GM19328 (cell line): Measurements from ENCODE around the gene ACMSD.
"Not testable (repeated sequence)": the region's sequence is repeated elsewhere in the genome, so short reads cannot be mapped to it uniquely, and the experiment has no call there.

Source experiments
- ATAC-seq: cut with Tn5 transposase; IDR thresholded peaks from one replicate; pipeline ENCODE4 v1.9.1; 2021; ENCODE audit warnings: mild to moderate bottlenecking, moderate library complexity; ENCODE audit not compliant: unreplicated experiment

ACMSD gene

DNA sequence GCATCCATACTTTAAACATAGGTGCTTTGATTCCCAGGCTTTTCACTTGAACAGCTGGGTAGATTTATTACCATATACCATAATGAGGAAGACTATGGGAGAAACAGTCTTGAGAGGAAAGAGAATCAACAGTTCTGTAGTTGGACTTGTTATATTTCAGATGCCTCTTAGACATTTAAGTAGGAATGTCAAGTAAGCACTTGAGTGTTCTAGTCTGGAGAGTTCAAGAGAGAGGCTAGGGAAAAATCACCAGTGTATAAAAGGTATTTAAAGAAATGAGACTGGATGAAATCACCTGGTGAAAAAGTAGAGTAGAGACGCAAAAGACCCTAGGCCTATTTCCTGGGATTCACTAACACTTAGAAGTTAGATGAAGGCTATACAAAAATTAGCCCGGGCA lies 66.8 kb downstream of the ACMSD start:
- ATAC-seq = no peak

DNA sequence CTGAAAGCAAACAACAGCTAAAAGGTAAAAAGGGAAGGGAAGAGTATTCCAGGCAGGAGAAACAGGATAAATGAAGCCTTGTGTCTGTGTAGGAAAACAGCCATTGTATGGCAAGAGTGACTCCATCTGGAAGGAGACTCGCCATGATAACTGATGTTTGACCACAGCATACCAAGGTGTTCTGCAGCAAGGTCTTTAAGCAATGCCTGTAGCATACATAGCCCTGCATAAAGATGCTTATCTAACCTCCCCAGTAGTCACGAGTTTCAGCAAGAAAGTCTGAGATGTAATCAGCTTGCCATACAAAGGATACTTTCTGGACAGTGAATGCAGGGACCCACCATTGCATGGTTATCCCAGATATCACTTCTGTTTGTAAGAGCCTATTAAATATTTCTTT lies 68.3 kb downstream of the ACMSD start:
- no peak for ATAC-seq

DNA sequence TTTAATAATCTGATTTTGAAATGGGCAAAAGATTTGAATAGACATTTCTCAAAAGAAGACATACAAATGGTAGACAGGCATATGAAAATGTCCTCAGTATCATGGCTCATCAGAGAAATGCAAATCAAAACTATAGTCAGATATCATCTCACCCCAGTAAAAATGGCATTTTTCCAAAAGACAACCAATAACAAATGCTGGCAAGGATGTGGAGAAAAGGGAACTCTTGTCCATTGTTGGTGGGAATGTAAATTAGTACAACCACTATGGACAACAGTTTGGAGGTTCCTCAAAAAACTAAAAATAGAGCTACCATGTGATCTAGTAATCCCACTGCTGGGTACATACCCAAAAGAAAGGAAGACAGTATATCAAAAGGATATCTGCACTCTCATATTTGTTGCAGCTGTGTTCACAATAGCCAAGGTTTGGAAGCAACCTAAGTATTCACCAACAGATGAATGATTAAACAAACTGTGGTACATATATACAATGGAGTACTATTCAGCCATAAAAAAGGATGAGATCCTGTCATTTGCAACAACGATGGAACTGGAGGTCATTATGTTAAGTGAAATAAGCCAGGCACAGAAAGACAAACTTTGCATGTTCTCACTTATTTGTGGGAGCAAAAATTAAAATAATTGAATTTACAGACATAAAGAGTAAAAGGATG lies 69.2 kb downstream of the ACMSD start:
- ATAC-seq = not testable (repeated sequence)

DNA sequence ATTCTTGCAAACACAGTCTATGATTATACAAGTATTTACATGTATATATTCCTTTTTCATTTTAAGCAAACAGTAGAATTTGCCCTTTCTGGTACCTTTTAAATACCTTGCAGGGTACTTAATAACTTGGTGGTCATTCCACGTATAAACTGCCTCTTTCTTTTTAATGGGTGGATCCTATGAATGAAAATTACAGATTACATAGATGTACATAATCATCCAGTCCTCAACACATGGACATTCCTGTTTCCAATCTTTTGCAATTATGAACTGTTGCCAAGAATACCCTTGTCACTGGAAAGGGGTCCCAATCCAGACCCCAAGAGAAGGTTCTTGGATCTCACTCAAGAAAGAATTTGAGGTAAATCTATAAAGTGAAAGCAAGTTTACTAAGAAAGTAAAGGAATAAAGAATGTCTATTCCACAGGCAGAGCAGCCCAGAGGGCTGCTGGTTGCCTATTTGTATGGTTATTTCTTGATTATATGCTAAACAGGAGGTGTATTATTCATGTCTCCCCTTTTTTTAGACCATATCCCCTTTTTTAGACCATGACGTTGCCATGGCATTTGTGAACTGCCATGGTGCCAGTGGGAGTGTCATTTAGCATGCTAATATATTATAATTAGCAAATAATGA lies 72.5 kb downstream of the ACMSD start:
- ATAC-seq = no peak

DNA sequence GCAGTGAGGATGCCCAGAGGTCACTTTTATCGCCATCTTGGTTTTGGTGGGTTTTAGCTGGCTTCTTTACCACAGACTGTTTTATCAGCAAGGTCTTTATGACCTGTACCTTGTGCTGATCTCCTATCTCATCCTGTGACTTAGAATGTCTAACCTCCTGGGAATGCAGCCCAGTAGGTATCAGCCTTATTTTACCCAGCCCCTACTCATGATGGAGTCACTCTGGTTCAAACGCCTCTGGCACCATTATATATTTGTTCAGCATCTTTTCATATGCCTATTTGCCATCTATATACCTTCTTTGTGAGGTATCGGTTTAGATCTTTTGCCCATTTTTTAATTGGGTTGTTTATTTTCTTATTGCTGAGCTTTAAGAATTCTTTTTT lies 73.0 kb downstream of the ACMSD start:
- ATAC-seq = no peak

DNA sequence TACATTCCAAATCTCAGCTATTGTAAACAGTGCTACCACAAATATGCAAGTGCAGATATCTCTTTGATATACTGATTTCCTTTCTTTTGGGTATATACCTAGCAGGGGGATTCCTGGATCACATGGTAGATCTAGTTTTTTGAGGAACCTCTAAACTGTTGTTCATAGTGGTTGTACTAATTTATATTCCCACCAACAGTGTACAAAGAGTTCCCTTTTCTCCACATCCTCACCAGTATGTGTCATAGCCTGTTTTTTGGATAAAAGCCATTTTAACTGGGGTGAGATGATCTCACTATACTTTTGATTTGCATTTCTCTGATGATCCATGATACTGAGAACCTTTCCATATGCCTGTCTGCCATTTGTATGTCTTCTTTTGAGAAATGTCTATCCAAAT lies 73.9 kb downstream of the ACMSD start:
- no peak for ATAC-seq

DNA sequence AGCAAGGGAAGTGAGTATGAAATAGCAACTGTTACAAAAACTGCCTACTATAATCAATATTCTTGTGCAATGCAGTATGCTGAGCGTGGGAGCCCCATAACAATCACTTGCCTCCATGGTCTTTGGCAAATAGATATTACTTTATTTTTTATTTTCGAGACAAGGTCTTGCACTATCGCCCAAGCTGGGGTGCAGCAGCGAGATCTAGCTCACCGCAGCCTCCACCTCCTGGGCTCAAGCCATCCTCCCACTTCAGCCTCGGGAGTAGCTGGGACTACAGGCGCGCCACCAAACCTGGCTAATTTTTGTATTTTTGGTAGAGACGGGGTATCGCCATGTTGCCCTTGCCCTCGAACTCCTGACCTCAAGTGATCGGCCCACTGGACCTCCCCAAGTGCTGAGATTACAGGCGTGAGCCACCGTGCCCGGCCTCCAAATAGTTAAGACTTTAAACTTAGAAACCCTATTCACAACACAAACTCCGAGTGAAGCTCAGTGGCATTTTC lies 79.0 kb downstream of the ACMSD start:
- no peak for ATAC-seq

DNA sequence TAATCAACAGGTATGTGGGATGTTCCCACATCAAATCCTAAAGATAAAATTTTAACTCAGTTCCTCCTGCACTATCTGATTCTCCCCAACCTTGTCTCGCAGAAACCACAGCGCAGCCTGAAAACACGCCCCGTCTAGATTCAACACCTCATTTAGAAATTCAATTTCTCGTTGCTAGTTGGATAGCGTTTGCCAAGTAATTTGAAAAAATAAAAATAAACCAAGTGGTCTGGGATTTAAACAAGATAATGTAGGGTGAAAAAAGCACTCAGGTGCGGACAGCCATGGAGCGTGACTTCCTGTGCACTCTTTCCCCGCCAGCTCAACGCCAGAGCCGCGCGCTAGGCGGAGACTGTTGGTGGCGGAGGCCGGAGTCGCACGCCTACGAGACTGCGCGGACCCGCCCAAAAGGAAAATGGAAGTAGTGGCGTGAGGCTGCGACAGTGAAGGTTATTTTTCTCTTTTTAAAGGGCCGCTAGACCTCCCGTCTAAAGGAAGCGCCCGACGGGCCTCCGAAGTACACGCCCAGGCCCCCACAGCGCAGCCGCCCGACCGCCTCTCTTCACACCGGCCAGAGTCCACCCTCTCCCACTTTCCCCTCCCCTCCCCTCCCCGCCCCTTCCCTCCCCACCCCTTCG lies 79.6 kb downstream of the ACMSD start:
- ATAC-seq = peak; percentile 67

DNA sequence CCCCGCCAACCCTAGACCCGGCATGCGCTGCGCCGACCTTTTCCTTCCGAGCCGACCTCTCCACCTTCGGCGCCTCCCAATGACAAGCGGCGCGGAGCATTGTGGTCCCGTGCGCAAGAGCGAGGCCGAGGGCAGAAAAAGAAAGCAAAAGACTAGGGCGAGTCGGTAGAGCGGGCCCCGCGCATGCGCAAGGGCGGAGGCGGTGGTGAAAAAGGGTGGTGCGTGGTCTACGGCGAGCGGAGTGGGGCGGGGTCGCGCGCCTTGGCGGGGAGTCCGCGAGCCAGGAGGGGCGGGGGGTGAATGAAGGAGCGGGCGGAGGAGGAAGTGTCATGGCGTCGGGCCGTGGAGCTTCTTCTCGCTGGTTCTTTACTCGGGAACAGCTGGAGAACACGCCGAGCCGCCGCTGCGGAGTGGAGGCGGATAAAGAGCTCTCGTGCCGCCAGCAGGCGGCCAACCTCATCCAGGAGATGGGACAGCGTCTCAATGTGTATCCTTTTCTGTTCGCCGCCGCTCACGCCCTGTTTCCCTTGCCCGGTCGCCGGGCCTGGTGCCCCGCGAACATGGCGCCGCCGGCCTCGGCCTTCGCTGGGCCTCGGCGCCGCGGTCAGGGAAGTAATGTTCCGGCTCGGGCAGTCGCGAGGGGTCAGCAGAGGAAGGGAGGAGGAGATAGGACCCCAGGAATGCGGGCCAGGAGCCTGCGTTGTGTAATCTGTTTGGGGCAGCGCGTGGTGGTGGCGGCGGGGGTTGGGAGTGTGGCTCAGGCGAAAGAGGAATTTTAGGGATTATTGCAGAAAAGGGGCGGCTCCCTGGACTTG lies 80.3 kb downstream of the ACMSD start, which contains the start of gene CCNT2:
Gene CCNT2, plus strand, starts transcription at position 297 of the 815 bp plus-strand sequence. Its CDS starts 33 bp downstream, at position 330.
- ATAC-seq = peak; percentile 74

DNA sequence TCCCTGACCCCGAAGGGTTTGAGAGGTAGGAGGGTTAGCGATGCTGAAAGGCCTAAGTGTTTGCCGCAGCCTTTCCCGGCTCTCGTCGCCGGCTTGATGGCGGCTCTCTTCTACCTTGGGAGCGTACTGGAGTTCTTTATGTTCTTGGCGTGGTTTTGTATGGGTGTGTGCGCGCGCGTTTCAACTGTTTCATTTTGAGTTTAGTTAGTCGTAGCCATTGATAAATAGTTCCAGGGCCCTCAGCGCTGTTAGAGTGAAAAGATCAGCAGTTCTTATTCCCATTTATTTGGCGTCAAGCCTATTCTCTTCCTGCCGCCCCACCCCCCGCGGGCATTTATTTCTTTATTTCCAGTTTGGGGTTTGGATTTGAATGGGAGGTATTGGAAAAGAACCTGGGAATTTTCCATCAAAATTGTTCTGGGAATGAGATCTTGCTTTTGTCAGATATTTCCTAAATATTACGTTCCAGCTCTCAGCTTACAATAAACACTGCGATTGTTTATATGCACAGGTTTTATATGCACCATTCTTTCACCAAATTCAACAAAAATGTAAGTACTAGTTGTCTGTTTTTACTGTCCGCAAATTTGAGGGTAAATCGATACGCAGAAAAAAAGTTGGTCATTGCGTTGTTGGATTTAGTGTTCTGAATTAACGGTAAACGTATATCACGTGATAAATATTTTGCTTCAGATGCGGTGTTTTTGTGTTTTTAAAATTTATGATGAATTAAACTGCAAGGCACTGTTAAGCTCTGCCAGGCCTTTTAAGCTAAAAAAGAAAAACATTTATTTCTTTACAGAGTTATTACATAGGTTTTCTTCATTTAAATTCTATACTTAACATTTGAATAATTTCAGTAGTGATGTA lies 81.2 kb downstream of the ACMSD start:
- no peak for ATAC-seq

DNA sequence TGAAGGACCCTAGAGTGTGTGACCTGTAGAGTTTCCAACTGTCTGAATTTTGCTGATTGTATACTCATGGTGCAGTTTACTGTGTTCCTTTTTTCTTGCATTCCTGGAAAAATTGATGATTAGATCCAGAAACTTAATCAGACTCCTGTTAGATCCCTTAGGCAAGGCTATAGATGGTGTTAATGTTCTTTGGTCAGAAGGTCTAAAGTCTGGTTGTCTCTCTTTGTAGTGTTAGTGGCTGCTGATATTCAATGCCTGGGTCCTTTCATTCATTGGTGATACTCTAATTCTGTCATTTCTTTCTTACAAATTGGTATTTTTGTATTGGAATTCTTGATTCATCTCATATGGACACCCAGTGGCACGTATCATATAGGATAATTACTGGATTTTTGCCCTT lies 86.5 kb downstream of the ACMSD start:
- no peak for ATAC-seq

DNA sequence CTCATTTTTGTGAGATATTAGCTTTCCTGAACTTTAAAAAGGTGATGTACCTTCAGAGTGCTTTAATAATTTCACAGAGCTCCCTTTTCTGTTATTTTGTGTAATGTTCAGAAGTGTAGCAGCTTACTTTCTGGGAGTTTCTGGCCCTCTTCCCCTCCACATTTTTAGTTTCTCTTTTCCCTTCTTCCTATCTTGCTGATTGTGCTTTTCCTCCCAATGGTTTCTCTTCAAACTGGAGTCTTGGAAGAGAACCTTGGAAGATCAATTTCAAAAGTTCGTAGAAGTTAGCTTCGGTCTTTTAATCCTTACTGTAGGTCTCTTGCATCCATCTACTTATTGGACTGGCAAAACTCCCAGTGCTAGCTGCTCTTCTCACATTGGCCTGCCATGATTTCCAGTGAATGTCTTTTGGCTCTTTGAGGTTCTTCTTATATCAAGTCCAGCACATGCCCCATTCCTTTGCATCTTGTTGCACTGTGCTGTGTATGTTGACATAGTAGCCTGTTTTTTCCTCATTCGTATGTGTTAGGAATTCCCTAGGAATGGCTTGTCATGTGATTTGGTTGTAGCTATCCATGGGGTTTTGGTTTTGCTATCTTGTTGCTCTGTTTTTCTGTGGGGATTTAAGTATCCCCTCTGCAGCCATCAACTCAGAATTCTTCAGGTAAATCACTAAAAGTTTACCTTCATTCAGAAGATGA lies 88.0 kb downstream of the ACMSD start:
- no peak for ATAC-seq

DNA sequence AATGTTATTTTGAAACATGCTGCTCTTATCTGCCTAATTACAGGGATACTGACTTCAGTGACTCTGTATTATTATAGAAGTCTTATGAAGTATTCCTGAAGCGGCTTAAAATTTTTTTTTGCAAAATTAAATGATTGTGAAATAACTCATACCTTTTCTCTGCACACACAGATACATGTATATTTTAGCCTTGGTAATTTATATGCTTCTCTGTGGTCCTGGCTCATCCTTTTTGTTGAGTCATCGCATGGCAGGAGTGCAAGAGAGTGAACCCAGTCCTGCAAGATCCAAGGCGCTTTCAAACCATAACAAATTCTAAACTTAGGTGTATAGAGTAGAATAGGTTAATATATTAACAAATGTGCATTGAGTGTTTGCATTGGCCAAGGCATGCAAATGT lies 88.8 kb downstream of the ACMSD start:
- no peak for ATAC-seq

DNA sequence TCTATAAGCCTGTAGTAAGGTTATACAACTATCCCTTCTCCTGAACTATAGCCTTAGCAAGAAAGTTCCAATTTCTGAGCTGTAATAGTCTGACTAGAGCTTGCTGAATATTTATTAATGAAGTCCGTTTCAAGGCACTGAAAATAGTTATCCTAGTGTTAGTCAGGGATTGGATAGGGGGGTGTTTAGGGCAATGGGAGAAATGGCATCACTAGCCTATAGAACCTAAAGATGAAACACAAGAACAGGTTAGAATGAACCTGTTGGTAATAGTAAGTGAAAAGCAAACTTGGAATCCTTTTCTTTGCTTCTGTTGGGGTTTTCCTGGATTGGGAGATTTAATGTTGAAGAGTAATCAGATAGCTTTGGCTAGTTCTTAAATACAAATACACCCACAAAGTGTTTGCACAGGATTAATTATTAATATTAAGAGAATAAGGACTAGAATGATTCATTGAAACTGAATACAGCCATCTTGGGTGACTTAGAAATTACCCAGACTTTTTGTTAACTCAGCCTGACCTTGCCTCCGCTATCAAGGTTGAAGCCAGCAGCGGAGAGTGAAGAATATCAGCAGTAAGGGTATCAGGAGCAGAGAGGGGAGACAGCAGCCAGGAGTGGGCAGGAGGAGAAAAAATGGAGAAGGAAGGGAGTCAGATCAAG lies 94.6 kb downstream of the ACMSD start:
- no peak for ATAC-seq

DNA sequence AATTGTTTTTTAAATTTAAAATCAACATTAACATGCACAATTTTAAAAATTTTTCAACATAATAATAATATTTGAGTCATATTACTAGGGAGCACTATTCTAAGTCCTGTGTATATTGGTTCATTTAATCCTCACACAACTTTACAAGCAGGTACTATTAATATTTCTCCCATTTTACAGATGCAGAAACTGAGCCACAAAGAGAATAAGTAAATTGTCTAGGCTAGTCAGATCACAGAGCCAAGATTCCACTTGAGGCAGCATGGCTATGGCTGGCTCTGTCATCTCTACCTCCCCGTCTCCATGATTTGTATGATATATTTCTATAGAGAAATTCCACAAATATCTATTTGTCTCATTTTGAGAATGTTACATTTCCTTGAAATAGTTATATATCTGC lies 95.3 kb downstream of the ACMSD start:
- no peak for ATAC-seq

DNA sequence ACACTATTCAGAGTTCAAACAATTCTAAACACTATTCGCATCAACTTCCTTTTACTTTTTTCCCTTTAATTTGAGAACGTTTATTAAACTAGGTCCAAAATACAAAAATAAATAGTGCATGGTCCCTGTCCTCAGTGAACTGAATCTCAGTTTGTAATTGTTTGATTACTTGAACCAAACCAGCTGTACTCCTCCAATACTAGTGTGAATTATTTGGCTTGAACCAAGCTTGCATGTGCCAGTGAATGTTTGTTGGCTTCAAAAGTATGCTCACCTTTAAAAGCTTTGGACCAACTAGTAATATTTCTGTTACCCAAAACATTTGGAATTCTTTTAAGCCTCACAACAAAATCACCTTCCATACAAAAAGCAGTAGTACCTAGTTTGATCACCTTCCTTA lies 95.7 kb downstream of the ACMSD start:
- ATAC-seq = no peak

DNA sequence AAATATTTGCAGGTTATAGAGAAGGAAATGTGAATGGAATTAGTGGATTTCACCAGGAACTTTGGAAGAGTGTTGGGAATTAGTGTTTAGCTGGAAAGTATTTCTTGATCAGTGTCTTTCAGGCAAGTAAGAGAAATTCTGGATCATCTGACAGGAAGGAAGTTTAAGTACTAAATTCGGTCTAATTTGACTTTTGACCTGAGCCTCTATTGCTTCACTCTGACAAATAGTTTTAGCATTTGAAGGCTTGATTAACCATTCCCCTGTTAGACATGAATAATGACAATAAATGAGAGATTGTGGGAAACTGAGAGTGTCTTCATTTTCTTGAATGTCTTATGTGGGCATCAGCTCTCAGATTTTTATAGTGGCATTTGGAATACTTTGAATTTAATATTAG lies 96.2 kb downstream of the ACMSD start:
- no peak for ATAC-seq

DNA sequence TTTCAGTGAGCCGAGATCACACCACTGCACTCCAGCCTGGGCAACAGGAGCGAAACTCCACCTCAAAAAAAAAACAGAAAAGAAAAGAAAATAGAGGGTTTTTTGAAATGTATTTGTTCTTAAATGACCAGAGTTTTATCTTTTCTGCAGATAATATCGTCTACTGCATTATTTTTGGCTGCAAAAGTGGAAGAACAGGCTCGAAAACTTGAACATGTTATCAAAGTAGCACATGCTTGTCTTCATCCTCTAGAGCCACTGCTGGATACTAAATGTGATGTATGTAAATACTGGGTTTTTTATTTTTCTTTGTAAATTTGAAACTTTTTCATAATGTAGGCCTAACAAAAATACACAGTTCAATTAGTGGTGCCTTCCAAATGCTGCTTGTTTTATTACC lies 98.3 kb downstream of the ACMSD start:
- ATAC-seq = no peak

DNA sequence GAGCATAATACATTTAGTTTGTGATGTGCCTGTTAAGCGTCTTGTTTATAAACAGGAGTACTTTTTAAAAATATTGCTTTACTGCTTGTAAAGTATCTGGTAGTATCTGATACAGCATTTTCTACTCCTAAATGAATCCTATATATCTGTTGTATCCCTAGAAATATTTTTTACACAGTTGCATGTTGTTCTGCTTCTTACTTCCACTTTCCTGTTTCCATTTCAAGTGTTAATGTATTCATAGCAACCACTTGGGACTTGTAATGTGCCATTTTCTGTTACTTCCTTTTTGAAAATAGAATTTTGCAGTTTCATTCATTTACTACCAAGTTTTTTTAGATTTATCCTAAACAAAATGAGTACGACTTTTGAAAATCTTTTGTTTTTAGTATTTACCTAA lies 105.1 kb downstream of the ACMSD start:
- ATAC-seq = no peak
